IMR-90 (cell line): Measurements from ENCODE around the gene LAMA3. TPM values are rescaled to one million over a fixed set of nuclear protein-coding genes. Genes with fewer than 3 reads are reported as not detected.

ENCODE experiments used
- ATAC-seq: fragments of 200-7000 bp; cut with Tn5 transposase; 2 replicates; pipeline ENCODE4 v1.9.1; 2020; ENCODE audit warnings: low read depth, mild to moderate bottlenecking, moderate library complexity
- BruUV-seq: library from RNA; stranded (reverse); fragments of 400-500 nt; replicated peaks from 2 replicates; lab custom pipeline; 2021; lab: Mats Ljungman, UMichigan
- CTCF ChIA-PET: fragments of 300-600 bp; formaldehyde crosslinking; extraction: SDS; loops from one replicate; lab custom pipeline; 2021; ENCODE audit warnings: antibody characterized with exemption; lab: Yijun Ruan, JAX
- POLR2A ChIA-PET: fragments of 300-600 bp; sonication (Branson Sonifier 250); formaldehyde crosslinking; loops from one replicate; lab custom pipeline; 2022; ENCODE audit warnings: antibody characterized with exemption; ENCODE audit not compliant: unreplicated experiment; lab: Charles Lee
- DNase-seq: peaks from one replicate; pipeline ENCODE4 v3.0.0; 2013
- H2AFZ ChIP-seq: replicated peaks from 2 replicates; pipeline ENCODE3; 2013; ENCODE audit warnings: low read length, mild to moderate bottlenecking; ENCODE audit not compliant: poor library complexity
- H2AK5ac ChIP-seq: 2 replicates; pipeline ENCODE4 v1.6.1; 2013; ENCODE audit warnings: low read depth, low read length, inconsistent platforms
- H2AK9ac ChIP-seq: replicated peaks from 2 replicates; pipeline ENCODE3; 2013; ENCODE audit warnings: mild to moderate bottlenecking, low read depth, low read length, moderate library complexity; ENCODE audit not compliant: poor library complexity
- H2BK120ac ChIP-seq: 2 replicates; pipeline ENCODE4 v1.6.1; 2013; ENCODE audit warnings: low read depth, low read length, inconsistent platforms
- H2BK15ac ChIP-seq: 3 replicates; pipeline ENCODE4 v1.6.1; 2013; ENCODE audit warnings: low read depth, low read length, inconsistent platforms
- H2BK20ac ChIP-seq: 2 replicates; pipeline ENCODE4 v1.6.1; 2013; ENCODE audit warnings: low read depth, mild to moderate bottlenecking, inconsistent platforms, low read length, moderate library complexity
- H2BK5ac ChIP-seq: 2 replicates; pipeline ENCODE4 v1.6.1; 2013; ENCODE audit warnings: mild to moderate bottlenecking, low read depth, low read length, inconsistent platforms; ENCODE audit not compliant: poor library complexity, severe bottlenecking
- H3K14ac ChIP-seq: replicated peaks from 2 replicates; pipeline ENCODE4 v1.6.1; 2013; ENCODE audit warnings: low read depth, low read length, inconsistent platforms
- H3K18ac ChIP-seq: 2 replicates; pipeline ENCODE4 v1.6.1; 2013; ENCODE audit warnings: low read depth, low read length, control low read depth
- H3K23ac ChIP-seq: 2 replicates; pipeline ENCODE4 v1.6.1; 2013; ENCODE audit warnings: low read depth, low read length, inconsistent platforms
- H3K27ac ChIP-seq: 2 replicates; pipeline ENCODE4 v1.5.1; 2013; ENCODE audit warnings: mild to moderate bottlenecking, control low read depth, low read length; ENCODE audit not compliant: insufficient read depth
- H3K27me3 ChIP-seq: 2 replicates; pipeline ENCODE4 v1.6.1; 2013; ENCODE audit warnings: low read length; ENCODE audit not compliant: control insufficient read depth, insufficient read depth
- H3K36me3 ChIP-seq: 2 replicates; pipeline ENCODE4 v1.6.1; 2013; ENCODE audit warnings: low read length, mixed read lengths; ENCODE audit not compliant: control insufficient read depth, insufficient read depth
- H3K4ac ChIP-seq: 2 replicates; pipeline ENCODE4 v1.6.1; 2013; ENCODE audit warnings: low read depth, low read length, inconsistent platforms
- H3K4me1 ChIP-seq: 2 replicates; pipeline ENCODE4 v1.6.1; 2013; ENCODE audit warnings: low read length, mixed read lengths; ENCODE audit not compliant: control insufficient read depth, insufficient read depth
- H3K4me2 ChIP-seq: 2 replicates; pipeline ENCODE4 v1.6.1; 2013; ENCODE audit warnings: low read depth, mild to moderate bottlenecking, control low read depth, low read length, moderate library complexity
- H3K4me3 ChIP-seq: 2 replicates; pipeline ENCODE4 v1.5.1; 2013; ENCODE audit warnings: low read depth, mild to moderate bottlenecking, control low read depth, low read length, moderate library complexity; ENCODE audit not compliant: insufficient read depth
- H3K56ac ChIP-seq: 2 replicates; pipeline ENCODE4 v1.6.1; 2013; ENCODE audit warnings: low read length, inconsistent platforms; ENCODE audit not compliant: insufficient read depth; ENCODE audit errors: extremely low read depth
- H3K79me1 ChIP-seq, 2 experiments: 2 replicates each; pipeline ENCODE4 v1.6.1; 2013; ENCODE audit warnings: low read length in 2 of 2, inconsistent platforms in 1 of 2, low read depth in 1 of 2
- H3K9ac ChIP-seq: 2 replicates; pipeline ENCODE4 v1.6.1; 2013; ENCODE audit warnings: low read depth, low read length, control low read depth
- H3K9me1 ChIP-seq: 2 replicates; pipeline ENCODE4 v1.6.1; 2013; ENCODE audit warnings: low read length, inconsistent platforms; ENCODE audit not compliant: insufficient read depth
- H3K9me3 ChIP-seq: 2 replicates; pipeline ENCODE4 v1.6.1; 2013; ENCODE audit warnings: low read length; ENCODE audit not compliant: control insufficient read depth, insufficient read depth
- H4K20me1 ChIP-seq: 2 replicates; pipeline ENCODE4 v1.6.1; 2013; ENCODE audit warnings: low read length, inconsistent platforms; ENCODE audit not compliant: insufficient read depth
- H4K5ac ChIP-seq: 2 replicates; pipeline ENCODE4 v1.6.1; 2013; ENCODE audit warnings: mild to moderate bottlenecking, low read depth, low read length, control low read depth
- H4K8ac ChIP-seq, 2 experiments: 2 replicates each; pipeline ENCODE4 v1.6.1; 2013; ENCODE audit warnings: low read depth in 2 of 2, low read length in 2 of 2, control low read depth in 1 of 2, inconsistent platforms in 1 of 2
- H4K91ac ChIP-seq: 2 replicates; pipeline ENCODE4 v1.6.1; 2013; ENCODE audit warnings: low read depth, low read length, inconsistent platforms; ENCODE audit not compliant: insufficient read depth
- BHLHE40 ChIP-seq: fragments of 150-350 bp; IDR thresholded peaks from 2 replicates; pipeline ENCODE4 v1.6.1; 2016; ENCODE audit warnings: mild to moderate bottlenecking, low read depth, low read length
- CEBPB ChIP-seq: IDR thresholded peaks from 2 replicates; pipeline ENCODE4 v1.6.1; 2012; ENCODE audit warnings: low read depth, low read length, improper control_type of control experiment
- MAFK ChIP-seq: IDR thresholded peaks from 2 replicates; pipeline ENCODE4 v1.6.1; 2012; ENCODE audit warnings: low read depth, low read length, improper control_type of control experiment
- MXI1 ChIP-seq: IDR thresholded peaks from 2 replicates; pipeline ENCODE4 v1.6.1; 2012; ENCODE audit warnings: low read depth, mild to moderate bottlenecking, low read length, moderate library complexity, borderline replicate concordance
- SMC3 ChIP-seq: fragments of 150-350 bp; IDR thresholded peaks from 2 replicates; pipeline ENCODE4 v1.6.1; 2016; ENCODE audit warnings: low read depth, mild to moderate bottlenecking, antibody characterized with exemption, low read length, moderate library complexity
- USF2 ChIP-seq: fragments of 150-350 bp; IDR thresholded peaks from 2 replicates; pipeline ENCODE4 v1.6.1; 2017; ENCODE audit warnings: mild to moderate bottlenecking, antibody characterized with exemption, low read length, low read depth
- WGBS, 2 experiments: methylation state at CpG; one replicate each; pipeline versions ENCODE4 v1.1.5 to v1.1.7; 2013; ENCODE audit warnings: missing lambda C conversion rate in 2 of 2; ENCODE audit not compliant: insufficient read length in 1 of 2; ENCODE audit errors: extremely low coverage in 2 of 2; 5-methylcytosine and 5-hydroxymethylcytosine counted together
- dilution Hi-C: fragments of 300-500 bp; cut with HindIII; formaldehyde crosslinking; loops from one replicate; pipeline ENCODE4 v1.14.3; 2018; ENCODE audit warnings: low sequenced_read_pairs; ENCODE audit not compliant: unreplicated experiment
- in situ Hi-C: fragments of 300-500 bp; cut with MboI; formaldehyde crosslinking; loops from 3 replicates; pipeline ENCODE4 v1.14.3; 2019; ENCODE audit warnings: low sequenced_read_pairs, inconsistent platforms, mixed read lengths
- intact Hi-C: fragments of 100-400 bp; cut with micrococcal nuclease; formaldehyde crosslinking; loops from 2 replicates; pipeline ENCODE4 v1.10.0; 2022
- polyA plus RNA-seq, 3 experiments: library from polyadenylated mRNA; depleted of rRNA; stranded (reverse); fragments of >200 nt; gene quantifications; 2 replicates each; pipeline ENCODE4 v1.2.3, GENCODE V29; 2012; ENCODE audit warnings: low replicate concordance in 1 of 3
- total RNA-seq: library from RNA; depleted of rRNA; stranded (reverse); fragments of >200 nt; gene quantifications from 2 replicates; pipeline ENCODE4 v1.2.3, GENCODE V29; 2012

Gene LAMA3
- total and polyA plus RNA-seq, 2 of the 4 experiments (the other 2 are of a cell fraction), result 0.18 to 0.19 TPM

- Histone ChIP-seq H2AK9ac (no peak overlapping the region), H2BK5ac (no peak overlapping the region), H4K91ac (no peak overlapping the region), H3K4me3 (no peak overlapping the region), H3K4me2 (no peak overlapping the region), H2AFZ (no peak overlapping the region), H4K5ac (no peak overlapping the region), H3K14ac (no peak overlapping the region), H3K9ac (no peak overlapping the region), H2BK20ac (no peak overlapping the region), H3K18ac (no peak overlapping the region), H3K36me3 (no peaks in the 10 kb centered on the region), H3K56ac (no peak overlapping the region), H3K27me3 (peaks cover 36% of the 10 kb centered on the region), H3K4me1 (peaks cover 4% of the 10 kb centered on the region; the same call in 1 of the 2 replicates), H3K9me1 (no peaks in the 10 kb centered on the region), H4K20me1 (no peaks in the 10 kb centered on the region), H3K23ac (no peak overlapping the region), H3K79me1 (no peaks in the 10 kb centered on the region), H3K4ac (no peak overlapping the region), H3K9me3 (peaks cover 12% of the 10 kb centered on the region), H2BK15ac (no peak overlapping the region), H3K27ac (no peak overlapping the region), H2AK5ac (no peak overlapping the region), H4K8ac (no peak overlapping the region), H2BK120ac (no peak overlapping the region)
- dilution Hi-C loops, result no loop called here
- in situ Hi-C loops, result no loop called here
- CTCF ChIA-PET, result no interaction called here
- intact Hi-C loops, result no loop called here
- POLR2A ChIA-PET, result no interaction called here
- ATAC-seq (no peak), DNase-seq (no peak)
- no CpG with 5 or more reads among the region's 2 CpGs for WGBS, 2 experiments
- no peak for TF ChIP-seq MXI1
- TF ChIP-seq CEBPB, result no peak
- no peak for TF ChIP-seq SMC3
- no peak for TF ChIP-seq USF2
- TF ChIP-seq BHLHE40, result no peak
- peak; percentile 61; the same call in 1 of the 2 replicates for TF ChIP-seq MAFK
- BruUV-seq, result no TSS peak
These were observed 43.0 kb upstream of the LAMA3 start for GRCh38 chr18:23646282-23646681.
